NCI-H460 (cell line): ENCODE measurements around the gene XRN1. TPM values are rescaled to one million over a fixed set of nuclear protein-coding genes. Genes with fewer than 3 reads are reported as not detected.
"Not testable (repeated sequence)": the region's sequence is repeated elsewhere in the genome, so short reads cannot be mapped to it uniquely, and the experiment has no call there.

ENCODE experiments used
- DNase-seq: peaks from one replicate; pipeline ENCODE4 v3.0.0-alpha.2; 2016; ENCODE audit warnings: low read depth; ENCODE audit errors: extremely low read depth
- total RNA-seq: library from RNA; depleted of rRNA; stranded (reverse); fragments of >200 nt; shearing (Covaris generic); gene quantifications from 2 replicates; pipeline ENCODE4 v1.2.3, GENCODE V29; 2014

Gene XRN1
- total RNA-seq, 1 experiment from 2014 or later, result 18.5 TPM

- no peak for DNase-seq
Observed at GRCh38 chr3:142353571-142353970, 94.3 kb downstream of the XRN1 start.

DNA sequence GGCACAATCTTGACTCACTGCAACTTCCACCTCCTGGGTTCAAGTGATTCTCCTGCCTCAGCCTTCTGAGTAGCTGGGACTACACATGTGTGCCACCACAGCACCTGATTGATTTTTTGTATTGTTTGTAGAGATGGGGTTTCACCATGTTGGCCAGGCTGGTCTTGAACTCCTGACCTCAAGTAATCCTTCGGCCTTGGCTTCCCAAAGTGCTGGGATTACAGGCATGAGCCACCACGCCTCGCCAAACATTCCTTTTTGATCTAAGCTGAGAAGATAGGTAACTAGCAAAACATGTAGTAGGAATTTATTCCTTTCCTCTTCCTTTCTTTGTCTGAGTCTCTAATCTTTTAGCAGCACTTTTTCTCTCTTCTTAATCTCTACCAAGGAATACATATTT is 95.1 kb downstream of the XRN1 start:
- DNase-seq, result not testable (repeated sequence)

- no peak for DNase-seq
Observed at GRCh38 chr3:142348460-142348859, 99.4 kb downstream of the XRN1 start.

GRCh38 chr3:142337994-142338393 is 109.8 kb downstream of the XRN1 start:
- DNase-seq, result no peak

GRCh38 chr3:142332390-142332789 is 115.4 kb downstream of the XRN1 start:
- DNase-seq, result no peak

DNA sequence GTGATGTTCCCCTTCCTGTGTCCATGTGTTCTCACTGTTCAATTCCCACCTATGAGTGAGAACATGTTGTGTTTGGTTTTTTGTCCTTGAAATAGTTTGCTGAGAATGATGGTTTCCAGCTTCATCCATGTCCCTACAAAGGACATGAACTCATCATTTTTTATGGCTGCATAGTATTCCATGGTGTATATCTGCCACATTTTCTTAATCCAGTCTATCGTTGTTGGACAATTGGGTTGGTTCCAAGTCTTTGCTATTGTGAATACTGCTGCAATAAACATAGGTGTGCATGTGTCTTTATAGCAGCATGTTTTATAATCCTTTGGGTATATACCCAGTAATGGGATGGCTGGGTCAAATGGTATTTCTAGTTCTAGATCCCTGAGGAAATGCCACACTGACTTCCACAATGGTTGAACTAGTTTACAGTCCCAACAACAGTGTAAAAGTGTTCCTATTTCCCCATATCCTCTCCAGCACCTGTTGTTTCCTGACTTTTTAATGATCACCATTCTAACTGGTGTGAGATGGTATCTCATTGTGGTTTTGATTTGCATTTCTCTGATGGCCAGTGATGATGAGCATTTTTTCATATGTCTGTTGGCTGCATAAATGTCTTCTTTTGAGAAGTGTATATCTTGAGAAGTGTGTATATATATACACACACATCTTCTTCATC is 123.4 kb downstream of the XRN1 start:
- not testable (repeated sequence) for DNase-seq

GRCh38 chr3:142319912-142320311 is 127.9 kb downstream of the XRN1 start:
- no peak for DNase-seq

DNA sequence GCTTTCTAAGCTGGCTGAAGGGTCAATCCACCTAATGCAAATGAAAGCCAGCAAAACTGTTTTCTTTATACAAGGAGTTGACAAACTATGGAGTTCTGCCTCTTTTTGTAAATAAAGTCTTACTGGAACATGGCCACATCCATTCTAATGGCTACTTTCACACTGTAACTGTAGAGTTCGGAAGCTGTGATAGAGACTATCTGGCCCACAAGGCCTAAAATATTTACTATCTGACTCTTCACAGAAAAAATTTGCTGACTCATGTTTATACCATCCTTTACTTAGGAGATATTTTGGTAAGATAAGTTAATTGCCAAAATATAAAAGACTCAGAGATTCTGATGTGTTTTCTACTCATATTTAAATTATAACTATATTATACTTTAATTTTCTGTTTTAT is 128.7 kb downstream of the XRN1 start:
- DNase-seq, result peak; percentile 9

DNA sequence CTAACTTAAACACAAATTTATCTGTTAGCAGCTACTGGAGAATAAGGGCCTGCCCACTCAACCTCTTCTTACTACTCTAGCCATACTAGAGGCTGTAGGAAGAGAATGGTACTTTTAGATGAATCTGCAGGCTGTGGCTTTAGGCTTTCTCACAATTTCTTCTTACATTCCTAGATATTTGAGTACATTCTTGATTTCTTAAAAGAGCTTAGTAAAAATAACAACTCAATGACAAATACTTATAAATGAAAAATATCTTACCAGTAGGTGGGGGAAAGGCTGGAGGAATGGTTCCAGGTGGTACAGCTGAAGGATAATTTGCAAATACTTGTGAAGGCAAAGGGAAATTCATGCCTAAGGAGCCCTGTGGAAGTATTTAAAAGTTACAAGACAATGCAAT is 129.5 kb downstream of the XRN1 start:
- no peak for DNase-seq

DNA sequence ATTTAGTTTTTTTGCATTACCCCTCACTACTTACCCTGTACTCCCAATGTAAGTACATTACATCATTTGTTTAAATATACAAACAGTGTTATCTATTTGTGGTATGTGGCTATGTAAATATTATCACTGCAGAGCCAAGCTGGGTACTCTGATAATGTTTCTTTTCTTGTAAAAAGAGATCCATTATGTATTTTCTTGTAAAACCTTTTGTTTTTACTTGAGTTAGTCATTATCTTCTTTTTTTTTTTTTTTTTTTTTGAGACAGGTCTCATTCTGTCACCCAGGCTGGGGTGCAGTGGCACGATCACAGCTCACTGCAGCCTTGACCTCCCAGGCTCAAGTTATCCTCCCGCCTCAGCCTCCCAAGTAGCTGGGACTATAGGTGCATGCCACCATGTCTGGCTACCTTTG is 131.9 kb downstream of the XRN1 start:
- DNase-seq, result not testable (repeated sequence)

- no peak for DNase-seq
Observed at GRCh38 chr3:142315083-142315482, 132.8 kb downstream of the XRN1 start.

- no peak for DNase-seq
Observed at GRCh38 chr3:142310439-142310838, 137.4 kb downstream of the XRN1 start.

DNA sequence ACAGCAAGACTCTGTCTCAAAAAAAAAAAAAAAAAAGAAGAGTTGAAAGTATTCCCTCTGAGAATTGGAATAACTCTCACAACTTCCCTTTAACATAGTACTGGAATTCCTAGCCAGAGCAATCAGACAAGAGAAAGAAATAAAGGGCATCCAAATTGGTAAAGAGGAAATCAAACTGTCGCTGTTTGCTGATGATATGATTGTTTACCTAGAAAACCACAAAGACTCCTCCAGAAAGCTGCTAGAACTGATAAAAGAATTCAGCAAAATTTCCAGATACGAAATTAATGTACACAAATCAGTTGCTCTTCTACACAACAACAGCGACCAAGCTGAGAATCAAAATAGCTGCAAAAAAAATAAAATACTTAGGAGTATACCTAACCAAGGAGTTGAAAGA is 145.0 kb downstream of the XRN1 start:
- DNase-seq, result not testable (repeated sequence)

- no peak for DNase-seq
Observed at GRCh38 chr3:142298626-142299025, 149.2 kb downstream of the XRN1 start.

GRCh38 chr3:142296507-142296906 is 151.3 kb downstream of the XRN1 start:
- DNase-seq, result no peak

GRCh38 chr3:142287866-142288638 is 159.8 kb downstream of the XRN1 start:
- no peak for DNase-seq

DNA sequence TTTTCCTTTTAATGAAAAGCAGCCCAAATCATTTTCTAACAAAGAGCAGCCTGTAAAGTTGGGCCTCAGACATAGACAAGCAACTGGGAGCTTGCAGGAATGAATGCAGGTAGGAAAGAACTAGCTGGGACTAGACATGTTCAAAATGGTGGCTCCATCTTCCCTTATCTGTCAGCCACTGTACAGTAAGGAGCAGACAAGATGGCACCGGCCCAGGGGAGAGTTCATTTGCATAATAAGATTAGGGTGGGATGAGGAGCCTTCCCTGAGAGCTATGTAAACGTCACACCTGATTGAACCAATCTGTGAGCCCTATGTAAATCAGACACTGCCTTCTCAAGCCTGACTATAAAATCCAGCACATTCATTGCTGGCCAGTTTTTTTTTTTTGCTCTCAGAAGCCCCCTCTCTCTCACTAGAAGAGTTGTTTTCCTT is 162.7 kb downstream of the XRN1 start:
- no peak for DNase-seq

GRCh38 chr3:142282503-142282902 is 165.3 kb downstream of the XRN1 start:
- no peak for DNase-seq

- DNase-seq, result no peak
Observed at GRCh38 chr3:142281474-142281873, 166.4 kb downstream of the XRN1 start.

DNA sequence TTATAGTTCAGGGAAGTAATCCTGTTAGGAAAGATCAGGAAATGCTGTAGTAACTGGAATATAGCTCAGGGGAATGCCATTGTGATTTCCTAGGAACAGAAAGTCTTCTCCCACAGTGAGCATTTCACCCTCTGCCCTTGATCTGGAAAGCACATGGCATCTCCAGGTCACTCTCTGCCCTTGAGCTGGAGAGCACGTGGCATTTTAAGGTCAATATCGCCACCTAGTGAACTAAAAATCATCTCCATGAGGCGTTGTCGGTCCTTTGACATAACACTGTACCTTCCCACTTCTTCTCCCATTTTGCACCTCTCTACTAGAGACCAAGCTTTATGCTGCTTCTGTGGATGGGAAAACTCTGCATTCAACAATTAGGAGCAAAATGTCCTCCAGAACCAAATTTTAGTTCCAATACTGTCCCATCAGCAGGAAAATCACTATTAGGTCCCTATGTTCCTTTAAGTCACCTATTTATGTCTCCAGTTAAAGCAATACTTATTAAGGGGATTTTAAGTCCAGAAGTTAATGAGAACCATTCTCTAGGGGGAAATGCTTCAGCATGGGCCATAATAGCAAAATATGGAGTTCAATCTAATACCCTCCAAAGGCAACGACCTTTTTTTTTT is 167.8 kb downstream of the XRN1 start:
- peak; percentile 69 for DNase-seq

- no peak for DNase-seq
Observed at GRCh38 chr3:142278451-142278850, 169.4 kb downstream of the XRN1 start.

- DNase-seq, result no peak
Observed at GRCh38 chr3:142276781-142277180, 171.1 kb downstream of the XRN1 start.
